IMR-90 (cell line): Measurements from ENCODE around the gene HMCN1. TPM values are rescaled to one million over a fixed set of nuclear protein-coding genes. Genes with fewer than 3 reads are reported as not detected.

Source experiments
- ATAC-seq: fragments of 200-7000 bp; cut with Tn5 transposase; 2 replicates; pipeline ENCODE4 v1.9.1; 2020; ENCODE audit warnings: low read depth, mild to moderate bottlenecking, moderate library complexity
- BruUV-seq: library from RNA; stranded (reverse); fragments of 400-500 nt; replicated peaks from 2 replicates; lab custom pipeline; 2021; lab: Mats Ljungman, UMichigan
- CTCF ChIA-PET: fragments of 300-600 bp; formaldehyde crosslinking; extraction: SDS; loops from one replicate; lab custom pipeline; 2021; ENCODE audit warnings: antibody characterized with exemption; lab: Yijun Ruan, JAX
- POLR2A ChIA-PET: fragments of 300-600 bp; sonication (Branson Sonifier 250); formaldehyde crosslinking; loops from one replicate; lab custom pipeline; 2022; ENCODE audit warnings: antibody characterized with exemption; ENCODE audit not compliant: unreplicated experiment; lab: Charles Lee
- DNase-seq: peaks from one replicate; pipeline ENCODE4 v3.0.0; 2013
- H2AFZ ChIP-seq: replicated peaks from 2 replicates; pipeline ENCODE3; 2013; ENCODE audit warnings: low read length, mild to moderate bottlenecking; ENCODE audit not compliant: poor library complexity
- H2AK5ac ChIP-seq: 2 replicates; pipeline ENCODE4 v1.6.1; 2013; ENCODE audit warnings: low read depth, low read length, inconsistent platforms
- H2AK9ac ChIP-seq: replicated peaks from 2 replicates; pipeline ENCODE3; 2013; ENCODE audit warnings: mild to moderate bottlenecking, low read depth, low read length, moderate library complexity; ENCODE audit not compliant: poor library complexity
- H2BK120ac ChIP-seq: 2 replicates; pipeline ENCODE4 v1.6.1; 2013; ENCODE audit warnings: low read depth, low read length, inconsistent platforms
- H2BK15ac ChIP-seq: 3 replicates; pipeline ENCODE4 v1.6.1; 2013; ENCODE audit warnings: low read depth, low read length, inconsistent platforms
- H2BK20ac ChIP-seq: 2 replicates; pipeline ENCODE4 v1.6.1; 2013; ENCODE audit warnings: low read depth, mild to moderate bottlenecking, inconsistent platforms, low read length, moderate library complexity
- H2BK5ac ChIP-seq: 2 replicates; pipeline ENCODE4 v1.6.1; 2013; ENCODE audit warnings: mild to moderate bottlenecking, low read depth, low read length, inconsistent platforms; ENCODE audit not compliant: poor library complexity, severe bottlenecking
- H3K14ac ChIP-seq: replicated peaks from 2 replicates; pipeline ENCODE4 v1.6.1; 2013; ENCODE audit warnings: low read depth, low read length, inconsistent platforms
- H3K18ac ChIP-seq: 2 replicates; pipeline ENCODE4 v1.6.1; 2013; ENCODE audit warnings: low read depth, low read length, control low read depth
- H3K23ac ChIP-seq: 2 replicates; pipeline ENCODE4 v1.6.1; 2013; ENCODE audit warnings: low read depth, low read length, inconsistent platforms
- H3K27ac ChIP-seq: 2 replicates; pipeline ENCODE4 v1.5.1; 2013; ENCODE audit warnings: mild to moderate bottlenecking, control low read depth, low read length; ENCODE audit not compliant: insufficient read depth
- H3K27me3 ChIP-seq: 2 replicates; pipeline ENCODE4 v1.6.1; 2013; ENCODE audit warnings: low read length; ENCODE audit not compliant: control insufficient read depth, insufficient read depth
- H3K36me3 ChIP-seq: 2 replicates; pipeline ENCODE4 v1.6.1; 2013; ENCODE audit warnings: low read length, mixed read lengths; ENCODE audit not compliant: control insufficient read depth, insufficient read depth
- H3K4ac ChIP-seq: 2 replicates; pipeline ENCODE4 v1.6.1; 2013; ENCODE audit warnings: low read depth, low read length, inconsistent platforms
- H3K4me1 ChIP-seq: 2 replicates; pipeline ENCODE4 v1.6.1; 2013; ENCODE audit warnings: low read length, mixed read lengths; ENCODE audit not compliant: control insufficient read depth, insufficient read depth
- H3K4me2 ChIP-seq: 2 replicates; pipeline ENCODE4 v1.6.1; 2013; ENCODE audit warnings: low read depth, mild to moderate bottlenecking, control low read depth, low read length, moderate library complexity
- H3K4me3 ChIP-seq: 2 replicates; pipeline ENCODE4 v1.5.1; 2013; ENCODE audit warnings: low read depth, mild to moderate bottlenecking, control low read depth, low read length, moderate library complexity; ENCODE audit not compliant: insufficient read depth
- H3K56ac ChIP-seq: 2 replicates; pipeline ENCODE4 v1.6.1; 2013; ENCODE audit warnings: low read length, inconsistent platforms; ENCODE audit not compliant: insufficient read depth; ENCODE audit errors: extremely low read depth
- H3K79me1 ChIP-seq, 2 experiments: 2 replicates each; pipeline ENCODE4 v1.6.1; 2013; ENCODE audit warnings: low read length in 2 of 2, inconsistent platforms in 1 of 2, low read depth in 1 of 2
- H3K9ac ChIP-seq: 2 replicates; pipeline ENCODE4 v1.6.1; 2013; ENCODE audit warnings: low read depth, low read length, control low read depth
- H3K9me1 ChIP-seq: 2 replicates; pipeline ENCODE4 v1.6.1; 2013; ENCODE audit warnings: low read length, inconsistent platforms; ENCODE audit not compliant: insufficient read depth
- H3K9me3 ChIP-seq: 2 replicates; pipeline ENCODE4 v1.6.1; 2013; ENCODE audit warnings: low read length; ENCODE audit not compliant: control insufficient read depth, insufficient read depth
- H4K20me1 ChIP-seq: 2 replicates; pipeline ENCODE4 v1.6.1; 2013; ENCODE audit warnings: low read length, inconsistent platforms; ENCODE audit not compliant: insufficient read depth
- H4K5ac ChIP-seq: 2 replicates; pipeline ENCODE4 v1.6.1; 2013; ENCODE audit warnings: mild to moderate bottlenecking, low read depth, low read length, control low read depth
- H4K8ac ChIP-seq, 2 experiments: 2 replicates each; pipeline ENCODE4 v1.6.1; 2013; ENCODE audit warnings: low read depth in 2 of 2, low read length in 2 of 2, control low read depth in 1 of 2, inconsistent platforms in 1 of 2
- H4K91ac ChIP-seq: 2 replicates; pipeline ENCODE4 v1.6.1; 2013; ENCODE audit warnings: low read depth, low read length, inconsistent platforms; ENCODE audit not compliant: insufficient read depth
- BHLHE40 ChIP-seq: fragments of 150-350 bp; IDR thresholded peaks from 2 replicates; pipeline ENCODE4 v1.6.1; 2016; ENCODE audit warnings: mild to moderate bottlenecking, low read depth, low read length
- CEBPB ChIP-seq: IDR thresholded peaks from 2 replicates; pipeline ENCODE4 v1.6.1; 2012; ENCODE audit warnings: low read depth, low read length, improper control_type of control experiment
- CTCF ChIP-seq: conservative IDR thresholded peaks from 2 replicates; pipeline ENCODE4 v1.5.1; 2012; ENCODE audit warnings: mild to moderate bottlenecking, low read depth, low read length, improper control_type of control experiment
- ELK1 ChIP-seq: fragments of 150-350 bp; IDR thresholded peaks from 2 replicates; pipeline ENCODE4 v1.6.1; 2016; ENCODE audit warnings: low read depth, mild to moderate bottlenecking, low read length, moderate library complexity, borderline replicate concordance
- FOS ChIP-seq: fragments of 150-350 bp; IDR thresholded peaks from 2 replicates; pipeline ENCODE4 v1.6.1; 2016; ENCODE audit warnings: low read depth, low read length
- MAZ ChIP-seq: IDR thresholded peaks from 2 replicates; pipeline ENCODE4 v1.6.1; 2012; ENCODE audit warnings: low read depth, mild to moderate bottlenecking, low read length, improper control_type of control experiment, moderate library complexity, borderline replicate concordance
- MXI1 ChIP-seq: IDR thresholded peaks from 2 replicates; pipeline ENCODE4 v1.6.1; 2012; ENCODE audit warnings: low read depth, mild to moderate bottlenecking, low read length, moderate library complexity, borderline replicate concordance
- NFE2L2 ChIP-seq: fragments of 150-350 bp; IDR thresholded peaks from 2 replicates; pipeline ENCODE4 v1.6.1; 2016; ENCODE audit warnings: low read depth, mild to moderate bottlenecking, low read length
- POLR2A ChIP-seq: IDR thresholded peaks from 2 replicates; pipeline ENCODE4 v1.6.1; 2012; ENCODE audit warnings: mild to moderate bottlenecking, low read depth, low read length
- RAD21 ChIP-seq: IDR thresholded peaks from 2 replicates; pipeline ENCODE4 v1.6.1; 2012; ENCODE audit warnings: low read length, improper control_type of control experiment
- RCOR1 ChIP-seq: IDR thresholded peaks from 2 replicates; pipeline ENCODE4 v1.6.1; 2012; ENCODE audit warnings: mild to moderate bottlenecking, low read length, improper control_type of control experiment; ENCODE audit not compliant: insufficient replicate concordance
- USF2 ChIP-seq: fragments of 150-350 bp; IDR thresholded peaks from 2 replicates; pipeline ENCODE4 v1.6.1; 2017; ENCODE audit warnings: mild to moderate bottlenecking, antibody characterized with exemption, low read length, low read depth
- WGBS, 2 experiments: methylation state at CpG; one replicate each; pipeline versions ENCODE4 v1.1.5 to v1.1.7; 2013; ENCODE audit warnings: missing lambda C conversion rate in 2 of 2; ENCODE audit not compliant: insufficient read length in 1 of 2; ENCODE audit errors: extremely low coverage in 2 of 2; 5-methylcytosine and 5-hydroxymethylcytosine counted together
- dilution Hi-C: fragments of 300-500 bp; cut with HindIII; formaldehyde crosslinking; loops from one replicate; pipeline ENCODE4 v1.14.3; 2018; ENCODE audit warnings: low sequenced_read_pairs; ENCODE audit not compliant: unreplicated experiment
- in situ Hi-C: fragments of 300-500 bp; cut with MboI; formaldehyde crosslinking; loops from 3 replicates; pipeline ENCODE4 v1.14.3; 2019; ENCODE audit warnings: low sequenced_read_pairs, inconsistent platforms, mixed read lengths
- intact Hi-C: fragments of 100-400 bp; cut with micrococcal nuclease; formaldehyde crosslinking; loops from 2 replicates; pipeline ENCODE4 v1.10.0; 2022
- polyA plus RNA-seq, 3 experiments: library from polyadenylated mRNA; depleted of rRNA; stranded (reverse); fragments of >200 nt; gene quantifications; 2 replicates each; pipeline ENCODE4 v1.2.3, GENCODE V29; 2012; ENCODE audit warnings: low replicate concordance in 1 of 3
- total RNA-seq: library from RNA; depleted of rRNA; stranded (reverse); fragments of >200 nt; gene quantifications from 2 replicates; pipeline ENCODE4 v1.2.3, GENCODE V29; 2012

HMCN1 gene
- total and polyA plus RNA-seq, 2 of the 4 experiments (the other 2 are of a cell fraction), result 6.1 to 11.7 TPM

- dilution Hi-C loops, result no loop called here
- POLR2A ChIA-PET, result interaction anchor here (0.7 kb wide), 1 partner anchor 12 kb away, joined by 12 read pairs; no protein-coding TSS in a partner anchor
Measured at GRCh38 chr1:185871627-185872150, 137.5 kb downstream of the HMCN1 start.

More at GRCh38 chr1:185871627-185872150, 137.5 kb downstream of the HMCN1 start:
- Histone ChIP-seq H3K27me3 (no peaks in the 10 kb centered on the region), H3K4me2 (no peak overlapping the region), H3K14ac (no peak overlapping the region), H3K27ac (no peak overlapping the region), H3K4me3 (no peak overlapping the region), H4K5ac (no peak overlapping the region), H3K23ac (no peak overlapping the region), H2AK9ac (no peak overlapping the region), H2BK15ac (no peak overlapping the region), H3K9me1 (no peaks in the 10 kb centered on the region), H2AK5ac (no peak overlapping the region), H3K36me3 (no peaks in the 10 kb centered on the region), H3K56ac (no peak overlapping the region), H3K9me3 (no peaks in the 10 kb centered on the region), H4K8ac (no peak overlapping the region), H2BK5ac (no peak overlapping the region), H3K4ac (no peak overlapping the region), H3K9ac (no peak overlapping the region), H2AFZ (no peak overlapping the region), H4K91ac (no peak overlapping the region), H4K20me1 (no peaks in the 10 kb centered on the region), H2BK120ac (no peak overlapping the region), H3K4me1 (no peaks in the 10 kb centered on the region), H2BK20ac (no peak overlapping the region), H3K18ac (no peak overlapping the region), H3K79me1 (no peaks in the 10 kb centered on the region)
- intact Hi-C loops, result no loop called here
- ATAC-seq (no peak), DNase-seq (no peak)
- BruUV-seq, result no TSS peak
- TF ChIP-seq CTCF (no peak), MAZ (no peak), POLR2A (no peak), ELK1 (no peak), USF2 (no peak), CEBPB (no peak), MXI1 (no peak), NFE2L2 (no peak), BHLHE40 (no peak), RCOR1 (no peak), FOS (no peak), RAD21 (no peak)
- CTCF ChIA-PET, result no interaction called here
- in situ Hi-C loops, result no loop called here
- WGBS, 2 experiments, result no CpG with 5 or more reads among the region's 2 CpGs
